SKM-1 (cell line): Measurements from ENCODE around the gene SUSD5.
"Not testable (repeated sequence)": the region's sequence is repeated elsewhere in the genome, so short reads cannot be mapped to it uniquely, and the experiment has no call there.

Experiments
- DNase-seq: peaks from one replicate; lab custom pipeline; 2025; ENCODE audit not compliant: unreplicated experiment; lab: John Stamatoyannopoulos, UW

SUSD5 gene

DNA sequence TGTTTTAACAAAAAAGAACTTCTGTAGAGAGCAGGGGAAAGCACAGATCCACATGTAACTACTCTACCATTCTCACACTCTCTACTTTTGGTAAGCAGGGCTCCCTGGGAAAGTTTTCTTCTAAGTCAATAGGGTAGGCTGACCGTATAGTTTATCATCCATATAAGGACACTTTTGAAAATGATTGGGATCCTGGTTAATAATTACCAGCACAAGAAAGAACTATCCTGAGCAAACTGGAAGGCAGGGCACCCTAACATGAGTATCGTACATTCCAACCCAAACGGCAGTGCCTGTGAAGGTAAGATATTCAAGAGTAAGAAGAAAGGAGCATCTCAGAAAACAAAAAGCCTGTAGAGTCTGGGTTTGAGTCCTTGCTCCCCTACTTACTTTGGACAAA is 22.1 kb downstream of the SUSD5 start:
- DNase-seq: no peak

DNA sequence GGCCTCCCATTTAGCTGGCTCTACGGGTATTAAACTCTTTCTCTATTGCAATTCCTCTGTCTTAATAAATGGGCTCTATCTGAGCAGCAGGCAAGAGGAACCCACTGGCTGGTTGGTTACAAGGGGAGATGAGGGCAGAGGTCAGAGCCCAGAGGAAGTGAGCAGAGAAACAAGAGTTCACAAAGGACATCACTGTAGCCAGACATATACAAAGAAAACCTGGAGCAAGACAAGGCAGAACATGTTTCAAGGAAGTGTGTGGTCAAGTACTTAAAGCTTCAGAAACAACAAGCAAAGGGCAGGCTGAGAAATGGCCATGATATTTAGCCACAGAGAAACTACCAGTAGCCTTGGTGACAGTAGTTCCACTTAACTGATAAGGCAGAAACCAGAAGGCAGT is 24.3 kb downstream of the SUSD5 start:
- DNase-seq: peak; percentile 19

DNA sequence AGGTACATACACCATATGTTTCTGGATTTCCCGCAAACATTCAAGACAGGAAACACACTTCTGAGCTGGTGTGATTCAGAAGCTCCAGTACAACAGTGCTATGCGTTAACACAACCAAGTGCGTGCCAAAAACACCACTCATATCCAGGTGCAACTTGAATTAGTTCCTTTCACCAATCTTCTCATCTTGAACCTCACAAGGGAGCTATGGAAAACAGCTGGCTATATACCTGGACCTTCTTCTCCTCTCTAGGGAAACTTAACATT is 31.3 kb downstream of the SUSD5 start:
- DNase-seq: no peak

DNA sequence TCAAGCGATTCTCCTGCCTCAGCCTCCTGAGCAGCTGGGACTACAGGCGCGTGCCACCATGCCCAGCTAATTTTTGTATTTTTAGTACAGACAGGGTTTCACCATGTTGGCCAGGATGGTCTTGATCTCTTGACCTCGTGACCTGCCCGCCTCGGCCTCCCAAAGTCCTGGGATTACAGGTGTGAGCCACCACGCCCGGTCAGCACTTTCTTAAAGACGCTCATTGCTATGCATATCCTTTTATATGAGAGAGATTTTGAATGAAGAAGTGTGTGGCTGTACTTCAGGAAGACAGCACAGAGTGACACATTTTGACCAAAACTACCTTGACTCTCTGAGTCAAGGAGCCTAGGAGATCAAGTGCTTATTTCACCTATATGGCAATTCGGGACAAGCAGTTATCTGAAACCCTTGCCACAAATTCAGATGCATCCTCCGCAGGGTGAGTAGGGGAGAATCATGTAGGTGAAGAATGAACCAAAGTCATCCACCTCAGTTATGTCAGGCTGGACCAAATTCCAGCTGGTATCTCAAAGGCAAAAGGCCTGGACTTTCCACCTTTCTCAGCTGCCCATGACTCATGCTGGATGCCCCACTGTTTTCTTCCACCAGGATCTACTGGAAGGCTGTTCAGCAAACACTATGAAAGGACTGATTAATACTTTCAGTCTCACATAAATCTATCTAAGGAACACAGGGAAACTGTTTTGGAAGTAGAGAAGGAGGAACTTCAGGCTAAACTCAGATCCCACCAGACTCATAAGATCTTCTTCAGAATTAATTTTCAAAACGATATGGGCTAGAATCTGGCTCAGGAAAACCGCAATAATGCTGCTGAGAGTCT is 31.9 kb downstream of the SUSD5 start:
- DNase-seq: no peak

DNA sequence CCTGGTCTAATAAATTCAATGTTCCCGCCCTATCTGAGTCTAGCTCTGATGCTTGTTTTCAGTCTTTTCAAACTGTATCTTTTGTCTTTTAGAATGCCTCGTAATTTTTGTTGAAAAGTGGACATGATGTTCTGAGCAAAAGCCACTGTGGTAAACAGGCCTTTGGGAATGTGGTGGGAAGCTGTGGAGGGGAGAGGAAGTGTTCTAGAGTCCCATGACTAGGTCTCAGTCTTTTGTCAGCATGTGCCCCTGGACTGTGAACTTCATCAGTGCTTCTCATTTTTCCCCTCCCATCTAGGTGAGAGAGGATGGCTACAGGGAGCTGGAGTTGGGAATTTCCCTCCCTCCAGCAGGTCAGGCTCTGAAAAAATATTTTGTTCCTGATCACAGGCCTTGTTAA is 33.7 kb downstream of the SUSD5 start:
- no peak for DNase-seq

DNA sequence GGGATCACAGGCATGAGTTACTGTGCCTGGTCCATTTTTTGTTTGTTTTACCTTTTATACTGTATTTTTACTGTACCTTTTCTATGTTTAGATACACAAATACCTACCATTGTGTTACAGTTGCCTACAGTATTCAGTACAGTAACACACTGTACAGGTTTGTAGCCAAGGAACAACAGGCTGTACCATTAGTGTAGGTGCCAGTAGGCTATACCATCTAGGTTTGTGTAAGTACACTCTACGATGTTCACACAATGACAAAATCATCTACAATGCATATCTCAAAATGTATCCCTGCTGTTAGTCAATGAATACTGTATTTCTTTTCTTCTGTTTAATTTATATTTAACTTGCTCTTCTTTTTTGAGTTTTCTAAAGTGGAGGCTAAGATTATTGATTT is 37.0 kb downstream of the SUSD5 start:
- not testable (repeated sequence) for DNase-seq

DNA sequence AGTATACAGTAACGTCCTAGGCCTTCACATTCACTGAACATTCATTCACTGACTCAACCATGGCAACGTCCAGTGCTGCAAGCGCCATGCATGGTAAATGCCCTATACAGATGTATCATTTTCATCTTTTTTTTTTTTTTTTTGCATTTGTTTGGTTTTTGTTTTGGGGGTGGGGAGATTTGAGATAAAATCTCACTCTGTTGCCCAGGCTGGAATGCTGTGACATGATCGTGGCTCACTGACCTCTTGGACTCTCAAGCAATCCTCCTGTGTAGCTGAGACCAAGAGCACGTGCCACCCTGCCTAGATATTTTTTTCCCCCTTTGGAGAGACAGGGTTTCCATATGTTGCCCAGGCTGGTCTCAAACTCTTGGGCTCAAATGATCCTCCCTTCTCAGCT is 37.4 kb downstream of the SUSD5 start:
- DNase-seq: no peak

DNA sequence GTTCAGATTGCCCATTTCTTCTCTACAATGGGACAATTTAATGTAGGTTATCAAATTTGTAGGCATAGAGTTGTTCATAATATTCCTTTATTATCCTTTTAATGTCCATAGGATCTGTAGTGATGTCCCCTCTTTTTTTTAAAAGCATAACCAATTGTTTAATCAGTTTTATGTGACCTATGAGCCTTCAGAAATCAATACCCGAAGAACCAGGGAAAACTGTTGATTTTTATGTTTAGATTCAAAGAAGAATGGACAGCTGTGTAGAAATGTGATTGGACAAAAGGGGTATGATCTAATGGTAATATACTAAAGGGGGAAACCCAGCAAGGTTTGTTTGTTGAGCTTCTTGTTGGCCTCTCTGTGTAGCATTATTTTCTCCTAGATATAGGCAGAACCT is 39.5 kb downstream of the SUSD5 start:
- no peak for DNase-seq

DNA sequence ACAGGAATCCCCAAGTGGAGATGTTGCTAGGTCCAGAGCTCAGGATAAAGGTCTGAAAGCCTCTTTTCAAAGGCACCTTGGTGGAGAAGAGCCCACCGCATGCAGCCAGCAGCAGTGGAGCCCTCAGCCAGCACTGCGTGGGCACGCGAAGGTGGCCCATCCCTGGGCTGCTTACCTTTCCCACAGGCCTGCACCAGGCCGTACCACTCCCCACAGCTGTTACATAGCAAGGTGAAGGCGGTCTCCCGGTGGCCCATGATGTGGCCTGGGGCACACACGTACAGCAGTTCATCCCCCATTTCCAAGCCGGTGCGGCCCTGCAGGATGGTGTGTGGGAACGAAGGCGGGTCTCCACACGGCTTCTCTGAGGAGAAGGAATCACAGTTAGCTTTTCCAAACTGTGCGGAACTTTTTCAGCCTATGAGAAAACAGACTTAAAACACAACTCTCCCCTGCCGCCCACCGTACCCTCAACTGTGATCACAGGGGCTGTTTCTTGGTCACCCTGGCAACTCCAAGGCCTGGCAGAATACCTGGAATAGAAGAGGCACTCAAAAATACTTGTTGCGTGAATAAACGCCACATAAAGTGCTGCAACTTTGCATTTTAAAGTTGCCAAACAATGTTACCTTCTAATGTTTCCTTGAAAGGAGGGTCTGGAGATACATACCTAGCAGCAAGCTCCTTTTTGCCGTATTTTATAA is 43.7 kb downstream of the SUSD5 start:
- DNase-seq: no peak

DNA sequence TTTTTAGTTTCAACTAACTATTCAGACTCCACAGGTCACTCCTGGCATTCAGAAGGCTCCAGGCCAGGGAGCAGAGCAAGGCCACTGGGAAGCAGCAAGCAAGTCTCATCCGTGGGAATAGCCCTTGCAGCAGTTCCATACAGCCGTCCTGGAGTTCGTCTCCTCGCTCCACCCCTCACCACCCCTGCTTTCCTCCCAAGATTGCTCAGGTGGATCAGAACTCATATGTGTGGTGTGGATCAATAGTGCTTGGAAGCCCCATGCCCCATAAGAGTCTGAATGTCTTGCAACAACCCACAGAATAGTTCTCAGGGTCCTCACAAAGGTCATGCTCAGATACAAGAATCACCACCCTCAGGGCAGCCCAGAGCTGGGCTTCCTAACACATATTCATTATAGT is 44.5 kb downstream of the SUSD5 start:
- no peak for DNase-seq

DNA sequence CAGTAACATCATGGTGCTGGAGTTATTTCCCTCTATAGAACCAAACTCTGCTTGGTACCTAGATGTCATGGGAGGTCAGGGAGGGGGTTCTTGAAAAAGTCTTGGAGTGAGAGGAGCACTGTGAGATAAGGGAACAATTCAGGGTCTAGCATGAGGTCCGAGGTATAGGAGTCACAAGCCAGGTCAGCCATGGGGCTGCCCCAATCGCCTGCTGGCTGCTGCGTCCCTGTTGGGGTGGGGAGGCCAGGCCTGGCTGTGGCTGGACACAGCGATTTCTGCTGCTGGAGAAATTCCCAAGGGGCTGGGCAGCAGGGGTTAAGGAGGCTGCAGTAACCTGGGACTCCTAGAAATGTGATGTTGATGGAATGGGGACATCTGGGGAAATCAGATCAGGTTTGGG is 44.9 kb downstream of the SUSD5 start:
- DNase-seq: no peak

DNA sequence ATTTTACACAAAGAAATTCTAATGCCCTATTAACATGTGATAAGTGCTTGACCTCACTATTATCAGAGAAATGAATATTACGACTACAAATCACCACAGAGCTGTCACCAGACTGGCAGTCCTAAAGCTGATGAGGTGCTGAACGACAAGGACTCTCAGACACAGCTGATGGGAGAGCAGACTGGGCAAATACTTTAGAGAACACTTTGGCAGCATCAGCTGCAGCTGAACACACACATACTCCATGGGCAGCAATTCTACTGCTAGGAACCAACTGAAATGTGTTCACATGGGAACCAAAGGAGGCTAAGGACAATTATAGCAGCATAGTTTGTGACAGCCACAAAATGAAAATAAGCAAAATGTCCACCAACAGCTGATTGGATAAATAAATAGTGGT is 45.5 kb downstream of the SUSD5 start:
- DNase-seq: no peak

DNA sequence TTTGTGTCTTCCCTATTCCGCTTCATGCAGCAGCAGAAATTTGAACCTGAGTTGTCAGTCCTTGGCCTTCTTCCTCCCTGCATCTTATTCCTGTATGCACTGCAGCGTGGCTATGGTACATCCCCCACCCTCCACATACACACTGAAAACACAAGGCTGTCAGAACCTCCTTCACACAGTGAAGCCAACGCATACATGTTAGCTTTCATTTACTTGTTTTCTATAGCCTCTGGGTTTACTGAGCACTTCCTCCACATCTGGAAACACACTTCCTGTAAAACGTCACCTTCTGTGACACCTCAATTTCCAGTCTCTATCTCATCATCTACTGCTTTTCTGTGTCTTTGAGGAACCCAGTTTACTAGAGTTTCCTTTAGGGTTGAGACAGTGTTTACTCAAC is 47.0 kb downstream of the SUSD5 start:
- DNase-seq: no peak

DNA sequence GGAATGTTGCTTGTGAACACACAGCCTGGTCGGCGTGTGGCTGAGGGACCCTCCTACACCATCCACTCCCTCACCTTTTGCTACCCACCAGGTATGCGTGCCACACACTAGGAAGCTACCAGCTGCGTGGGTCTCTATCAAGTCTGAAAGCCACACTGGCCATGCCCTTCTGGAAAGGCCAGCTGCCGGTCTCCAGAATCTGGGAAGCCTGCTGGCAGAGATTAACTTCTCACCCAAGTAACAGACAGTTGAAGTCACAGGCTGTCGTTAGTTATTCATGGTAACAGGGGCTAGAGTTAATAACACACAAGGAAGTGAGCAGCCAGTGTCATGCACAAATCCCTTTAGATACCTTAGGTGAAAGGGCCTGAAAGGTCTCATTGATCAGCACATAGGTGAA is 48.1 kb downstream of the SUSD5 start:
- DNase-seq: no peak

DNA sequence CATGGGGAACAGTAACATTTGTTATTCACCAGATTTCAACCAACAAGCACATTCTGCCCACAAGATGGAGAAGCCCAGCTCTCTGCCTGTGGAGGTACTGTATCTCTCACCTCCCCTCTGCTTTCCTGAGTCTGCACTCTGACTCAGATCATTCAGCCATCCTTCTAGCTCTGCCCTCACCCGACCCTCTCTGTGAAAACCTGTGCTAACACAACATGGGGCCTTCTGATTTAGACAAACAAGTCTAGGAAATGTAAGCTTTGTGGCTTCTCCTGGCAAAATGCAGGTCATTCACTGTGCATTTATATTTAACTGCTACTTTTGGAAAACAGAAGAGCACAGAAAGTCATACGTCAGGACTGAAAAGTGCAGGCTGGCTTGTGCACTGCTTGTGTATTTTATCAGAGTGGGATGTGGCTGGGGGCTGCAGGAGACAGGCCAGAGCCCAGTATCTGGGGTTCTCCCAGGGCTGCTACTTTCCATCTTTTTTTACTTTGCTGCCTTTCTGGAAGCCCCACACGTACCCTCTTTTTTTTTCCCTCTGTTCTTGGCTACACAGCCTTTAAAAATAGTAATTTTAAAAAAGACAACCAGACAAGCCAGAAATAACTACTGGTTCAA is 50.8 kb downstream of the SUSD5 start:
- DNase-seq: no peak

DNA sequence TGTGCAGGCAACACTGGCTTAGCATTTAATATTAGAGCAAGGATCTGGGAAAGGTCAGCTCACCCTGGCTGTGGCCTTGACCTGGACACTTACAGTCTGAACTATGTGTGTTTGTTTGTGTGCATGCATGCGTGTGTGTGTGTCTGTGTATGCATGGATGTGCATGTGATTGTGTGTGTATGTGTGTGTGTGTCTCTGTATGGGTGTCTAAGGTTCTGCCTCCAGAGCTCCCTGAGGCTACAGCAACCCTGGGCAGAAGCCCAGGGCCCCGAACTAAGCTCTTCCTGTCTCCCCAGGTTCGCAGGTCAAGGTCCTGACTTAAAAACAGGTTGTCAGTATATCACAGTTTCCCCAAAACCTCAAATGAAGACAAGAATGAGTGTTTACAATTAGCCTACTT is 51.3 kb downstream of the SUSD5 start:
- DNase-seq: no peak

DNA sequence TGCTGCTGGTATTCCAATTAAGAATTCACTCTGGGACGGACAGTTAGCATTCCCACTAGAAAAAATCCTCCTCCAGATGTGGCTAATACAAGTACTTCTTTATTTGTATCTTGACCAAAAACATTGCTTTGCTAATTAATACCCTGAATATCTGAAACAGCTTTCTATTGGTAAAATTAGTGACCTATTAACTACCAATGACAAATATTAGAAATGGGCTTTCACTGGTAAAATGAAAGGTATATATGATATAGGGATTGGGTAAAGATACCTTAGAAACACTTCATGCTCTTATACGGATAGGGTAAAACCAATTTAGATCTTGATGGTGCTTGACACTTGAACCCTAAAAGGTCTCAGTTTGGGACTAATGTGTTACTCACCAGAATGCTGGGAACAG is 52.5 kb downstream of the SUSD5 start:
- no peak for DNase-seq

DNA sequence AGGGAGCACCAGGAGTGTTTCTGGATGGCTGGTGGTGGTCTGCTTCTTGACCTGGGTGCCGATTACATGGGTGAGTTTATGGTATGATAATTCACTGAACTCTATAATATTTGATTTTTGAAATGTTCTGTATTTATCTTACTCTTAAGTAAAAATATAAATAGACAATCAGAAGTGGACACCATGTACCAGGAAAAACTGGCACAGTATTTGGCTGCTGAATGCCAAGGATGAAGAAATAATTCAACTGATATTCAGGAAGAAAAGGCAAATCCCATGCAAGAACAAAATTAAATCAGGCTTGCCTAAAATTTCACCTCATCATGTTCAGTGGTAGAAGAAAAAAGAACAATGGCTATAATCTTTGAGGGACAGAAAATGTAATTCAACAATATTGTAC is 53.2 kb downstream of the SUSD5 start:
- no peak for DNase-seq

DNA sequence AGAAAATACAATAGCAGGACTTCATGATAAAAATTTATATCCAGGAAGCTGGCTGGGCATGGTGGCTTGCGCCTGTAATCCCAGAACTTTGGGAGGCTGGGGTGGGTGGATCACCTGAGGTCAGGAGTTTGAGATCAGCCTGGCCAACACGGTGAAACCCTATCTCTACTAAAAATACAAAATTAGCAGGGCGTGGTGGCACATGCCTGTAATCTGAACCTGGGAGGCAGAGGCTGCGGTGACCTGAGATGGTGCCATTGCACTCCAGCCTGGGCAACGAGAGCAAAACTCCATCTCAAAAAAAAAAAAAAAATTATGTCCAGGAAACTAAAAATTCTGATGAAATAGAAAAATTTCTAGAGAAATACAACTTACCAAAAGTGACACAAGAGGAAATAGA is 56.0 kb downstream of the SUSD5 start:
- not testable (repeated sequence) for DNase-seq

DNA sequence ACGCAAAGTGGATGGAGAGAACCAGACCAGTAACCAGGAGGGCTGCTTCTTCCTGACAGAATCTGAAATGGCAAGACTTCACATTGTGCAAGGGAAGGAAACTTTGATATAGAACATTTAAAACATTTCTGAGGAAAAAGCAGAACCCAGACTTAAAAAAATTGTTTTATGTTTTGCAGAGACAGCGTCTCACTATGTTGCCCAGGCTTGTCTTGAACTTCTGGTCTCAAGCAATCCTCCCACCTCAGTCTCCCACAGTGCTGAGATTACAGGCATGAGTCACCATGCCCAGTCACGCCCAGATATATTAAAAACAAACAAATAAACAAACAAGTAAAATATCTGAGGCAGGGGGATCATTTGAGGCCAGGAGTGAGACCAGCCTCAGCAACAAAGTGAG is 58.6 kb downstream of the SUSD5 start:
- DNase-seq: no peak

DNA sequence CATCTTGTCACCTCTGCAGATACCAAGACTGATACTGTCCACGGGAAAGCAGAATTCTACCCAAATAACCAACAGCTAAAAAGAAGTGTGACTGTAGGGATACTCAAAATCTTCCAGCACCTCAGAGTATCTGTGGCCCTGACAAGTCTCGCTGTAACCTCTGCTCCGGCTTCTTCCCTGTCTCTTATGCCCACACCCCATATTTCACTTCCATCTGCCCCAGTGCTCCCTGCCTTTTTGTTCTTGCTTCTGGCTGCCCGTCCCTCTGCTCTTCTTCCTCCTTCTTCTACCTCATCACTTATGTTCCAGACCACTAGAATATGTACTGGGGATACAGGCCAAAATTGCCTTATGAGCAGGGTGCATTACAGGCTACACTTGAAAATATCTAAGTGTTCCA is 59.4 kb downstream of the SUSD5 start:
- DNase-seq: no peak

DNA sequence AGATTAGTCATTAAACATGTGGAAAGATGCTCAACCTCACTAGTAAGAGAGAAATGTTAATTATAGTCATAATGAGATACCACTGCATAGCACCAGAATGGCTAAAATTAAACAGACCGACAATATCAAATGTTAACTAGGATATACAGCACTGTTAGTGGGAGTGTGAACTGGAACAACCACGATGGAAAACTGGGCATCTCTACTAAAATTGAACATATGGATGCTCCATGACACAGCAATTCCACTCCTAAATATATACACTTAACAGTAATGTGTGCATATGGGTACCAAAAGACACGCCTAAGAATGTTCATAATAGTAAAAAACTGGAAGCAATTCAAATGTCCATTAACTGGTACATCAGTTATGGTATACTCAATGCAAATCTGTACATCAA is 63.3 kb downstream of the SUSD5 start:
- DNase-seq: no peak

DNA sequence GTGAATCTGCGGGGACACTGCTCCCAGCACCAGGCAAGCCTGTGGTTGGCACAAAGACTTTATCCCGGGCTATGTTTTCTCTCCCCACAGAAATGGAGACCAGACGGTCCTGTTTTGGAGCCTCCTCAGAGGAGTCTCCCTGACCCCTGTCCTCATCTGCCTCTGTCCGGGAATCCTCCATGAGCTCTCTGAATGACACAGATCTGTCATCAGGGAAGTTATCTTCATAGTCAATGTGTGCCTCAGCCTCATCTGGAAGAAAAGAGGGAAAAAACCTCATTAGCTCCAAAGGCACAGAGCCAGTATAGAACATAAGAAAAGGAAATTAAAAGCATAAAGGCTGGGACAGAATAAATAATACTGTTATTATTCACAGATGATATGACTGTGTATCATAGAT is 64.8 kb downstream of the SUSD5 start:
- no peak for DNase-seq
